CD4-positive, CD25-positive, alpha-beta regulatory T cell (primary cell): ENCODE results near the gene VAV1. TPM values are rescaled to one million over a fixed set of nuclear protein-coding genes. Genes with fewer than 3 reads are reported as not detected.
"Not testable (repeated sequence)": the region's sequence is repeated elsewhere in the genome, so short reads cannot be mapped to it uniquely, and the experiment has no call there.

Experiments used
- ATAC-seq, 2 donors: fragments of 150-1000 bp; cut with Tn5 transposase; one replicate each; pipeline ENCODE4 v1.10.0; 2021; ENCODE audit warnings: low read depth in 2 of 2, moderate number of reproducible peaks in 2 of 2, moderate library complexity in 1 of 2
- DNase-seq, 3 donors: peaks; one replicate each; pipeline versions ENCODE4 v3.0.0 to v3.0.0-alpha.2; 2012 to 2022; ENCODE audit warnings: mixed read lengths in 1 of 3
- H3K27ac ChIP-seq: one replicate; pipeline ENCODE4 v1.7.0; 2013; ENCODE audit warnings: mild to moderate bottlenecking, low read length; ENCODE audit not compliant: insufficient read depth, poor library complexity, severe bottlenecking
- H3K27me3 ChIP-seq: one replicate; pipeline ENCODE4 v1.7.0; 2013; ENCODE audit warnings: low read length; ENCODE audit not compliant: control insufficient read depth, insufficient read depth
- H3K36me3 ChIP-seq: one replicate; pipeline ENCODE4 v1.7.0; 2013; ENCODE audit warnings: mild to moderate bottlenecking, low read length, moderate library complexity; ENCODE audit not compliant: control insufficient read depth, insufficient read depth
- H3K4me1 ChIP-seq: 2 replicates; pipeline ENCODE4 v1.7.0; 2013; ENCODE audit warnings: mild to moderate bottlenecking, low read length; ENCODE audit not compliant: insufficient read depth, control insufficient read depth, poor library complexity, severe bottlenecking
- H3K4me3 ChIP-seq: one replicate; pipeline ENCODE4 v1.7.0; 2013; ENCODE audit warnings: low read depth, mild to moderate bottlenecking, low read length, moderate library complexity
- H3K9me3 ChIP-seq, 2 experiments: 1 replicate in 1 of 2; 2 replicates in 1 of 2; pipeline ENCODE4 v1.7.0; 2013; ENCODE audit warnings: low read length in 2 of 2, mild to moderate bottlenecking in 1 of 2, moderate library complexity in 1 of 2; ENCODE audit not compliant: control insufficient read depth in 2 of 2
- H3K27ac Mint-ChIP-seq, 3 donors: one replicate each; pipeline ENCODE4 v1.8.0; 2020 to 2022; ENCODE audit warnings: mild to moderate bottlenecking in 3 of 3, mixed read lengths in 3 of 3, moderate library complexity in 2 of 3
- H3K27me3 Mint-ChIP-seq: one replicate; pipeline ENCODE4 v1.8.0; 2022; ENCODE audit warnings: mild to moderate bottlenecking, mixed read lengths
- H3K36me3 Mint-ChIP-seq: one replicate; pipeline ENCODE4 v1.8.0; 2020; ENCODE audit warnings: mixed read lengths
- H3K4me1 Mint-ChIP-seq, 4 donors: one replicate each; pipeline ENCODE4 v1.8.0; 2020 to 2022; ENCODE audit warnings: mixed read lengths in 4 of 4, mild to moderate bottlenecking in 1 of 4
- H3K4me3 Mint-ChIP-seq, 4 donors: one replicate each; pipeline ENCODE4 v1.8.0; 2020 to 2022; ENCODE audit warnings: mild to moderate bottlenecking in 4 of 4, mixed read lengths in 4 of 4, moderate library complexity in 3 of 4
- H3K9me3 Mint-ChIP-seq, 7 donors: one replicate each; pipeline ENCODE4 v1.8.0; 2020 to 2022; ENCODE audit warnings: mixed read lengths in 7 of 7, mild to moderate bottlenecking in 3 of 7, moderate library complexity in 2 of 7
- polyA plus RNA-seq, 4 donors: library from polyadenylated mRNA; unstranded; fragments of 300-500 nt; fragmentation: Illumina TruSeq; gene quantifications; one replicate each; pipeline ENCODE4 v1.2.3, GENCODE V29; 2021
- total RNA-seq: library from RNA; stranded (reverse); gene quantifications from one replicate; pipeline ENCODE4 v1.2.3, GENCODE V29; 2022

Gene VAV1
- total and polyA plus RNA-seq, 5 donors from 2014 or later: 14.8 to 117 (median 22.7) TPM

DNA sequence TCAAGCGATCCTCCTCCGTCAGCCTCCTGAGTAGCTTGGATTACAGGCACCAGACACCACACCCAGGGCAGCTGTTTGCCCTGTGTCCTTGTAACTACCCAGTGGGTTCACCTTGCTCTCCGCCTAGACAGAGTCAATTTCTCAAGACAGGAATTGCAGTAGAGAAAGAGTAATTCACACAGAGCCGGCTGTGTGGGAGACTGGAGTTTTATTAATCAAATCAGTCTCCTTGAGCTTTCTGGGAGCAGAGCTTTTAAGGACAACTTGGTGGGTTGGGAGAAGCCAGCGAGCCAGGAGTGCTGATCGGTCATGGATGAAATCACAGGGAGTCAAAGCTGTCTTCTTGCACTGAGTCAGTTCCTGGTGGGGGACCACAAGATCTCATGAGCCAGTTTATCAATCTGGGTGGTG, 94.2 kb downstream of the VAV1 start:
- Mint-ChIP-seq H3K9me3 (peaks cover 0 to 1% (median 0%) of the 10 kb centered on the region in 7 donors), H3K36me3 (no peaks in the 10 kb centered on the region), H3K27ac (no peak overlapping the region), H3K27me3 (peaks cover 4% of the 10 kb centered on the region), H3K4me3 (no peak overlapping the region), H3K4me1 (peaks cover 6 to 16% (median 11%) of the 10 kb centered on the region in 4 donors)
- Histone ChIP-seq H3K9me3 (no peaks in the 10 kb centered on the region), H3K4me3 (no peak overlapping the region), H3K36me3 (no peaks in the 10 kb centered on the region), H3K27ac (no peak overlapping the region), H3K27me3 (no peaks in the 10 kb centered on the region), H3K4me1 (peaks cover 8% of the 10 kb centered on the region)
- DNase-seq (no peak), ATAC-seq (no peak)

DNA sequence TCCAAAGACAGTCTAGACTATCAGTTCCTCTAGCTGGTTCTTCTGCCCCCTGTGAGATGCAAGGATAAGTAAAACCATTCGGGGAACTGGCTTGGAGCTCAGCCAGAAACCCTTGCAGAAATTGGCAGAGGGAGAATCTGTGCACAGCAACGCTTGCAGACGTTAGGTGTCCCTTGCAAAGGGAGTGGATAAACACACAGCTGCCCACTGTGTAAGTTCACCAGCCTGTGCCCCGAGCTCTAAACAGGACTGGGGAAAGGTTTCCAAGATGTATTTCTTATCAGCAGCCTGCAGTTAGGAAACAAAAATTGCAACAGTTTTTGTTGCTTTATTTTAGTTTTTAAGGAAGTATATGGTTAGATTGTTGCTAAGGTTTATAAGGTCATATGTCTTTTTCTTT, 95.8 kb downstream of the VAV1 start:
- ATAC-seq: no peak
- Histone ChIP-seq H3K27ac (no peak overlapping the region), H3K36me3 (no peaks in the 10 kb centered on the region), H3K4me3 (no peak overlapping the region), H3K27me3 (no peaks in the 10 kb centered on the region), H3K4me1 (peaks cover under 1% of the 10 kb centered on the region), H3K9me3 (no peaks in the 10 kb centered on the region)
- H3K4me1 Mint-ChIP-seq: peaks cover 0 to 5% (median 4%) of the 10 kb centered on the region in 4 donors
- H3K27ac Mint-ChIP-seq: no peak overlapping the region
- DNase-seq: no peak
- no peak overlapping the region for H3K4me3 Mint-ChIP-seq
- H3K9me3 Mint-ChIP-seq: peaks cover 0 to 1% (median 0%) of the 10 kb centered on the region in 7 donors
- H3K27me3 Mint-ChIP-seq: peaks cover 4% of the 10 kb centered on the region
- H3K36me3 Mint-ChIP-seq: no peaks in the 10 kb centered on the region

DNA sequence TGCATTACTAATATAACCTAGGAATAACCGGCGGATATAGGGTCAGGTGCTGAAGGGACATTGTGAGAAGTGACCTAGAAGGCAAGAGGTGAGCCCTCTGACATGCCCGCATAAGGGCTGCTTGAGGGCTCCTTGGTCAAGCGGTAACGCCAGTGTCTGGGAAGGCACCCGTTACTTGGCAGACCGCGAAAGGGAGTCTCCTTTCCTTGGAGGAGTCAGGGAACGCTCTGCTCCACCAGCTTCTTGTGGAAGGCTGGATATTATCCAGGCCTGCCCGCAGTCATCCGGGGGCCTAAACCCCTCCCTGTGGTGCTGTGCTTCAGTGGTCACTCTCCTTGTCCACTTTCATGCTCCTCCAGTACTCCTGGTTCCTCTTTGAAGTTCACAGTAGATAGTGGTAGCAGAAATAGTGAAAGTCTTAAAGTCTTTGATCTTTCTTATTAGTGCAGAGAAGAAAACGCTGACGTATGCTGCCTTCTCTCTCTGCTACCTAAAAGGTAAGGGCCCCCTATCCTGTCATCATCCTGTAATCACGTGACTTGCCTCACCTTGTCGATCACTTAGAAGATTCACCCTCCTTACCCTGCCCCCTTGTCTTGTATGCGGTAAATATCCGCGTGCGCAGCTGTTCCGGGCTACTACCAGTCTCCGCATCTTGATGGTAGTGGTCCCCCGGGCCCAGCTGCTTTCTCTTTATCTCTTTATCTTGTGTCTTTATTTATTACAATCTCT, 96.8 kb downstream of the VAV1 start:
- H3K4me1 Mint-ChIP-seq, H3K27me3 Mint-ChIP-seq, DNase-seq, H3K27ac Mint-ChIP-seq, H3K27ac ChIP-seq, ATAC-seq, H3K4me3 Mint-ChIP-seq, H3K9me3 Mint-ChIP-seq, H3K36me3 ChIP-seq, H3K9me3 ChIP-seq, H3K36me3 Mint-ChIP-seq, H3K4me1 ChIP-seq, H3K4me3 ChIP-seq, H3K27me3 ChIP-seq: not testable (repeated sequence)

DNA sequence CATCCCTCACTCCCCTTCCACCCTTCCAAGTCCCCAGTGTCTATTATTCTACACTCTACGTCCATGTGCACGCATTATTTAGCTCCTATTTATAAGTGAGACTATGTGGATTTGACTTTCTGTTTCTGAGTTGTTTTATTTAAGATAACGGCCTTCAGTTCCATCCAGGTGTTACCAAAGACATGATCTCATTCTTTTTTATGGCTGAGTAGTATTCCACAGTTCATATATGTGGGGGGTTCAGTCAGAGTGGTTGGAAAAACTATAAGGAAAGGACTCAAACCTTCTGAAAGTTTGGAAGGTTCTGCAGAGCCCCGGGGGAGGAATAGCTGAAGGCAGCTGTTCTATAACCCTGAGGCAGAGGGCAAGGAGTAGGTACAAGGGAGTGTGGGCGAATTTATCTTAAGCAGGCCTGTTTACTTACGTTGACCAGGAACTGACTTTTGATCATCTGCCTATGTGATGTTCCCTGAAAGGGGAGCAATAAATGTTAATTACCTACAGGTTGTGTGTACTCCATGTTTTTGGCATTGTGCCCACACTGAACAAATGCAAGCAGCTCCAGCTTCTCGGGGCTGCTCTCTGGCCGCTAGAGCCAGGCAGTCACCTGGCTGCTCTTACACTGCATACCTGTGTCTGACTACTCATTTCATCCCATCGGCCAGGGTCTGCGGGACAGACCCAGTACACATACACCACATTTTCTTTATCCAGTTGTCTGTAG, 101.4 kb downstream of the VAV1 start:
- peaks cover 0 to 5% (median under 1%) of the 10 kb centered on the region in 4 donors for H3K4me1 Mint-ChIP-seq
- ATAC-seq: no peak
- no peaks in the 10 kb centered on the region for H3K36me3 Mint-ChIP-seq
- Histone ChIP-seq H3K27me3 (no peaks in the 10 kb centered on the region), H3K9me3 (no peaks in the 10 kb centered on the region), H3K4me3 (no peak overlapping the region), H3K36me3 (no peaks in the 10 kb centered on the region), H3K27ac (no peak overlapping the region), H3K4me1 (no peaks in the 10 kb centered on the region)
- DNase-seq: no peak
- no peak overlapping the region for H3K4me3 Mint-ChIP-seq
- no peaks in the 10 kb centered on the region for H3K9me3 Mint-ChIP-seq
- H3K27ac Mint-ChIP-seq: no peak overlapping the region
- peaks cover 15% of the 10 kb centered on the region for H3K27me3 Mint-ChIP-seq

DNA sequence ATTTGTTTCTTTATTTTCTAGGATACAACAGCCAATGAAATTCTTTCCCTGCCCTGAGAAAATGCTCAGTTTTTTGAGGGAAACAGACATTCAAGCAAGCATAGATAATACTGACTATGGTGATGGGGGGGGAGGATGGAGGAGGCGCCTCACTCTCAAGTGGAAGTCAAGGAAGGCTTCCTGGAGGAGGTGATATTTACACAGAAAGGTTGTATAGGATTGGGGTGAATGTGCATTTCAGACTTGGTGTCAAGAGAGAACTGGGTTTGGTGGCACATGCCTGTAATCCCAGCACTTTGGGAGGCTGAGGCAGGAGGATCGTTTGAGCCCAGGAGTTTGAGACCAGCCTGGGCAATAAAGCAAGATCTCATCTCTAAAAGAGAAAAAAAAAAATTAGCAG, 102.7 kb downstream of the VAV1 start:
- Histone ChIP-seq H3K4me1 (no peaks in the 10 kb centered on the region), H3K27me3 (no peaks in the 10 kb centered on the region), H3K36me3 (no peaks in the 10 kb centered on the region), H3K4me3 (no peak overlapping the region), H3K27ac (no peak overlapping the region), H3K9me3 (no peaks in the 10 kb centered on the region)
- H3K27me3 Mint-ChIP-seq: peaks cover 15% of the 10 kb centered on the region
- H3K4me3 Mint-ChIP-seq: no peak overlapping the region
- DNase-seq (no peak), ATAC-seq (no peak)
- H3K4me1 Mint-ChIP-seq: peaks cover 0 to 5% (median under 1%) of the 10 kb centered on the region in 4 donors
- peak overlapping the region in 2 of 3 donors; percentile 47 to 79 for H3K27ac Mint-ChIP-seq
- H3K36me3 Mint-ChIP-seq: no peaks in the 10 kb centered on the region
- peaks cover 0 to 3% (median 0%) of the 10 kb centered on the region in 7 donors for H3K9me3 Mint-ChIP-seq

DNA sequence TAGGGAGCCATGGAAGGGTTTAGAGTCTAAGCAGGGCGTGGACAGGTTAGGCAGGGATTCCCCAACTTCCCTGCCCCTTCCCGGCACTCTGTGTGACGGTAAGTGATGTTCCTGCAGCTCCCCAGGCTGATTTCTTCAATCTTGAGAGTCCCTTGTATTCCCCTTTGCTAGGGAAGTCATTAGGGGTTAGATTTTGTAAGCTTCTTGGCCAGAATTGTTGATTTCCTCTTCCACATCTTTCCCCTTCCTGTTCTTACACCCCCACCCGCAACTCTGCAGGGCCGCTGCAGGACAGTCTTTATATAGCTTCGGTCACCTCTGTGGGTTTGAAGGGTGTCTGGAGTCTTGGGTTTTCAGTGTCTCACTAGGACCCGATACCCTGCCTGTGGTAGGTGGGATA, 104.2 kb downstream of the VAV1 start:
- H3K36me3 ChIP-seq: no peaks in the 10 kb centered on the region
- H3K27me3 ChIP-seq: no peaks in the 10 kb centered on the region
- DNase-seq (no peak), ATAC-seq (no peak)
- Mint-ChIP-seq H3K36me3 (no peaks in the 10 kb centered on the region), H3K4me1 (peaks cover 0 to 5% (median under 1%) of the 10 kb centered on the region in 4 donors), H3K27me3 (peaks cover 15% of the 10 kb centered on the region), H3K9me3 (peaks cover 0 to 3% (median 0%) of the 10 kb centered on the region in 7 donors), H3K27ac (peak overlapping the region in 1 of 3 donors; percentile 69), H3K4me3 (no peak overlapping the region)
- no peak overlapping the region for H3K4me3 ChIP-seq
- no peak overlapping the region for H3K27ac ChIP-seq
- no peaks in the 10 kb centered on the region for H3K9me3 ChIP-seq
- H3K4me1 ChIP-seq: no peaks in the 10 kb centered on the region

DNA sequence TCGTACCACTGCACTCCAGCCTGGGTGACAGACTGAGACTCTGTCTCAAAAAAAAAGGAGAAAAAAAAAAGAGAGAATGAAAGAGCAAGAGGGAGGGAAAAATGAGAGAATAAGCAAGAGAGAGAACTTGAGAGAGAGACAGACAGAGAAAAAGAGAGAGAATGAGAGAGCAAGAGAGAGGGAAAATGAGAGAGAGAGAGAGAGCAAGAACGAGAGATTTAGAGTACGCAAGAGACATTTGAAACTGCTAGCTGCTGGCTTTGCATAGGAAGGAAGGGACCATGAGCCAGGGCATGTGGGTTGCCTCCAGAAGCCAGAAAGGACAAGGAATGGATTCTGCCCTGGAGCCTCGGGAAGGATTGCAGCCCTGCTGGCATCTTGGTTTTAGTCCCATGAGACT, 105.3 kb downstream of the VAV1 start:
- H3K27ac ChIP-seq: no peak overlapping the region
- H3K27ac Mint-ChIP-seq: peak overlapping the region in 2 of 3 donors; percentile 30 to 36
- no peaks in the 10 kb centered on the region for H3K36me3 Mint-ChIP-seq

More for the DNA sequence above, 105.3 kb downstream of the VAV1 start:
- Histone ChIP-seq H3K27me3 (no peaks in the 10 kb centered on the region), H3K9me3 (no peaks in the 10 kb centered on the region), H3K4me3 (no peak overlapping the region), H3K36me3 (no peaks in the 10 kb centered on the region), H3K4me1 (no peaks in the 10 kb centered on the region)
- Mint-ChIP-seq H3K4me1 (peaks cover 0 to 5% (median under 1%) of the 10 kb centered on the region in 4 donors), H3K27me3 (peaks cover 15% of the 10 kb centered on the region), H3K4me3 (no peak overlapping the region), H3K9me3 (peaks cover 0 to 3% (median 0%) of the 10 kb centered on the region in 7 donors)
- no peak for ATAC-seq
- DNase-seq: no peak
